DMS 273 (cell line): ENCODE results near the gene PPP3CA.
"Not testable (repeated sequence)": the region's sequence is repeated elsewhere in the genome, so short reads cannot be mapped to it uniquely, and the experiment has no call there.

ENCODE experiments used
- DNase-seq: peaks from one replicate; lab custom pipeline; 2025; ENCODE audit not compliant: unreplicated experiment; lab: John Stamatoyannopoulos, UW

Gene PPP3CA

DNA sequence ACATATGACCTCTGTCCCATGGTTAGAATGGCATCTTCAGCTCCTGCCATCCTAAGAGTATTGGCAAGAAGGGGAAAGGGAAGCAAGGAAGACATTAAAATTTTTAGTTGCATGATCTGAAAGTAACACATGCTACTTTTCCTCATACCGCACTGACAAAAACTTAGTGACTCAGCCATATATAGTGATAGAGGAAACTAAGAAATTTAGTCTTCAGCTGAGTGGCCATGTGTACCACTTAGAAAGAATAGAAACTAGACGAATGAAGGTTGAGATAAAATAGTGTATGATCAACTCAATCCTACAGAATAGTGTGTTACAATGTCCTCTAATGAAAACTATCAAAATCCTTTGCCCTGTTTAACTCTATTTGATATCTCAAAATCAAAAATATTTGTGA, 164.1 kb downstream of the PPP3CA start:
- no peak for DNase-seq

DNA sequence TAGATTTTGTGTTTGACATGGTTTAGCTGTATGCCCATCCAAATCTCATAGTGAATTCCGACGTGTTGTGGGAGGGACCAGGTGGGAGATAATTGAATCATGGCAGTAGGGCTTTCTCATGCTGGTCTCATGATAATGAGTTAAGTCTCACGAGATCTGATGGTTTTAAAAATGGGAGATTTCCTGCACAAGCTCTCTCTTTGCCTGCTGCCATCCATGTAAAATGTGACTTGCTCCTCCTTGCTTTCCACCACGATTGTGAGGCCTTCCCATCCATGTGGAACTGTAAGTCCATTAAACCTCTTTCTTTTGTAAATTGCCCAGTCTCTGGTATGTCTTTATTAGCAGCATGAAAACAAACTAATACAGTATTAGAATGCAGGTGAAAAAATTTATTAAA, 164.6 kb downstream of the PPP3CA start:
- DNase-seq: not testable (repeated sequence)

DNA sequence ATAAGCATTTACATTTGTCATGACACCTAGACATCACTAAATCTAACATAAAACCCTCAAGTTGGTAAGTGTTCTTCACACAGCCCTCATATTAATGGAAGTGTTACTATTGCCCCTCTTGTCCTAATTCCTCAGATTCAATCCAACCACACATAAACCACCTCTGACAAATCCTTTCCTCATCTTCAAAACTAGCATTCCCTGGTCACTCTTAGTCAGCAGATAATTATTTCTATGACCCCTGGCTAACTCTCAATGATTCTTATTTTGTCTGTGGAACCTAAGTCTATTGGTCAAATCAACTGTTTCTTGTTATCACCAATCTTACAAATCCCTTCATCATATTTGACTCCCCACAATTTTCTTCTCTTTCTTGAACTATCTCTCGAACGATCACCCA, 168.6 kb downstream of the PPP3CA start:
- no peak for DNase-seq

DNA sequence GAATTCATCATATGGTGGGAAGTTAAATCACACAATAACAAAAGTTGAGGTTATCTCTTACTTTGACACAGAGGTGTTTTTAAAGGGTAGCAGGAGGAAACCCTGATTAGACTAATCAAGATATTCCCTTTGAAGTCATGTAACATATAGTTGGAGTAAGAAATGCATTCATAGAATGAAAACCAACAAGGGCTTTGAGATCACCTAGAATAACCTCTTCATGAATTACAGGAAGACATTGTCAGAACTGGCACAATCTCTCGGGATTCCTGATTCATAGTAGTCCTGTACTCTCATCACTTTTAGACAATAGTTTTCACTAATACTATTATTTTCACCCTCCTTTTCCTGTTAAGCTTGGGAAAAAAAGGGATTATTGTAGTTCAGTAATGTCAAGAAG, 170.2 kb downstream of the PPP3CA start:
- DNase-seq: no peak

DNA sequence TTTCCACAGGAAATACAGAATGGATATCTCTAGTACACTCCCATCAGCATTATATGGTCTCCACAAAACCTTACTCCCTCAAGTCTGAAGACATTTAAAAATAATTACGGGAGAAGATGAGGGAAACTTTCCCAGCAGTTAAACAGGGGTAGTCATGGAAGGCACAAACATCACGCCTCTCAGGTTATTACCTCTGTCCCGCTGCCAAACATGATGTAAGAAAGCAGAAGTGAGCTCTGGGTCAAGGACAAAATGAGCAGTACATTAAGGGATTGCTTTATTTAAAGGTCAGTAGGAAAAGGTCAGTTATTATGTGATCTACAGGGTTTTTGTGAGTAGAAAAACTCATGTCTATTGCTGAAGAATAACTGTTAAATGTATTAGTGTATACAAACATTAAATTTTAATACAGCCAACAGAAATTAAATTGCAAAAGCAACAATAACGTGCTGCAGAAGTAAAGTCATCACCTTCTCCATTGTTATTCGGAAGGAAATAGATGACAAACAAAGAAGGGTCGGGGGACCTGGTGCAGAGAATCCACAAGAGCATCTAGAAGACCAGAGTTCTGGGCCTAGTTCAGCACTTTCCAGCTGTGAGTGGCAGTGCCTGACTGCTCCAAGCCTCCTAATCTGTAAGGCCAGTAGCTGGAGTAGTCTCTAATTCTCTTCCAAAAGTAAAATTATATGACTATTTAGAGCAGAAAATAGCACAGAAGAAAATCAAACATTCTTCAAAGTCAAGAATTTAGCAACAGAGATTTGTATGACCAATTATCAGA, 171.2 kb downstream of the PPP3CA start:
- DNase-seq: peak; percentile 6

DNA sequence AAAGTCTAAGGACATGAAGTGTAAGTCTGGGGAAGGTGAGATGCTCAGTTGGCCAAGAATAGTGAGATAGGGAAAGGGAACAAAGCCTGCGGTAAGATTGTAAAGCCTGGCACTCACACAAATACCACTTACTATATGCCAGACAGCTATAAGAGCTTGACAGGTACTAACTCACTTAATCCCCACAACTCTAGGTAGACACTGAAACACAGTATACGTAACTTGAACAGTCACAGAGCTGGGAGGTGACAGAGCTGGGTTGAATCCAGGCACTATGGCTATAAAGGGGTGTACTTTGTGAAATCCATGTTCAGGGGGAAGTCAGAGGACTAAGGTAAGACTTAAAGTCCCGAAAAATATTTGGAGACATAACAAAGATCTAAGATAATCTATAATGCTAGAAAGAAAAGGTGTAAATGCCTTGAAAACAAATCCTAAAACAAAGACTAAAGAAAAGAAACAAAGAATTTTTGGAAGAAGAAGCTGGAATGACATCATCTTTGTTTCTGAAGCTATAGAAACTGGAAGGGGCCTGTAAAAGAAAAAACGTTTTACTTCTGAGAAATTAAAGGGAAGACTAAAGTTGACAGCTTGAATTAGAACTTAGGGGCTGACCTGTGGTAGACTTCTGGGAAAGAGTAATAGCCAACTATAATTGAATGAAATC, 172.5 kb downstream of the PPP3CA start:
- DNase-seq: no peak

DNA sequence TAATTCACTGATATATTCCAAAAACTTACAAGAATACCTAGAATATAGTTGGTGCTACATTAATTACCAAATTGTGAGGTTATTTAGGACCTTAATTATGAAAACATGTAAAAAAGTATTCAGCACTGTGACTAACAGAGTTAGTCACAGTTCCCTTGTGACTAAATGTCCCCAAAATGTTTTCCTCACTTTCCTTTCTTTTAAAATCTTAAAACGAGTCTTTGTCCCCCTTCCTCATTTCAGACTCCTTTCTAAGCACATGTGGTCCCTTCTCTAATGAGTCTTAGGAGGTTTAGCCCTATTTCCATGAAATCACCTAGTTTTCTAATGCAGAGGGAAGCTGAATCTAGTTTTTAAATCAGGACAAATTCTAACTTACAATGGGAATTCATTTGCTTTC, 175.0 kb downstream of the PPP3CA start:
- DNase-seq: no peak

DNA sequence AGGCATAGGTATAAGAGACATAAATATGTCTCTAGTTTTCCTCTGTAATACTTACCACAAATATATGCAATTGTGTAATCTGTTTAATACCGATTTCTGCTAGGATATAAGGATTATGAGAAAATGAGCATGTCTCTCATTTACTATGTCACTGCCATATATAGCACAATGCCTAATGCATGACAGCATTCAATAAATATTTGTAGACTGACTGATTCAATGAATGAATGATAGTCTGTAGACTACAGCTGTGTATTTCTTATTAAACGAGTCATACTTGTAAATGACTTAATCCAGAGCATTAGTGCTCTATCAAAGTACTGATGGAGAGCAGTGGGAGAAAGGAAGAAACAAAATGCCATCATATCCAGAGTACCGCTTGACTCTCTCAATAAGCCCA, 175.6 kb downstream of the PPP3CA start:
- DNase-seq: no peak

DNA sequence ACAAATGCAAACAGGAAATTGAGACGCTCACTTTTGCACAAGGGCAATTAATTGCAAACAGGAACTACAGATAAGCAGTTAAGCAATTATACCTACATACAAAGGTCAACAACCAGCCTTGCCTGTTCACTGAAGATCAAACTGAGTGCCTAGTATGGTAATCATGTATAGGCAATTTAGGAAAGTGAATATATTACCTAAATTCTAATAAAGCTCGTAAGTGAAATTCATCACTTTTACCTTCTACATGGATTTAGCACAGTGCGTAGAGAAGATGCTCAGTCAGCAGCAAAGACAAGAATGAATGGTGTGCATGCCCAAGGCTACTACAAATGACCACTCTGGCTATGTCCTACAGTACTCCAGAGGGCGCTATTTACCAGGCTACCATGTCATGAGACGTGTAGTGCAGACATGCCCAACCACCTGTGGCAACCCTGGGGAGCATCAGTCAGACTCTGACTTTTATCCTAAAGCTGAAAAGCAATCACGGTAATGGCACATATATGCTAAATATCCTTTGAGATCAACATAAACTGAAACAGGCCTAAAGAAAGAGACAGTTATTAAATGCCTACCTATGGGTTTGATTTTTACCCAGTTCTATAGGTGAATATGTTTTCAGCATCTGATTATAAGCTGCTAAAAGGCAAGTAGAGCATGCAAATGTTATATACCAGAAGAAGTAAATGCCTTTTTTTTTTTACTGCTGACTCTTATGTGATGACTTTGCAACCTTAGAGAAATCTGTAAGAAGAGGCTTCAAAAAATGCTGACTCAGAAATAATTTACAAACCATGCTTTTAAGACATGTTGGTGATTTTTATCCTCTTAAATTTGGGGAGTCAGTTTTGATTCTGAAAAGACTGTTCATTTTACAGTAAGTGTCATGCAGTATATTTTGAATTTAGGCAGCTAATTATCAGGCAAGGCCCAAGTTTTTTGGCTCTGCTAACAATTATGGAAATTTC, 178.0 kb downstream of the PPP3CA start:
- peak; percentile 84 for DNase-seq

DNA sequence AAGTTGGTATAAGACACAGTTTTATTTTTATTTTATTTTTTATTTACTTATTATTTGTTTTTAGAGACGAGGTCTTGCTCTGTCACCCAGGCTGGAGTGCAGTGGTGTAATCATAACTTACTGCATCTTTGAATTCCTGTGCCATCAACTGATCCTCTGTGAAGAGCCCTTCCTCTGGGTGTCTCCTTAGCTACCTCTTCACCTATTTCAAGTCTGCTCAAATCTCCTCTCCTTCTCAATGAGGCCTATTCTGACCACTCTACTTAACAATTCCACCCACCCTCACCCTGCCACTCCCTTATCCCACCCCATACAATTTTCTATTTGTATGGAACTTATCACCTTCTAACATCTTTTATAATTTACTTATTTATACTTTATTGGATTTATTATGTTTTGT, 183.4 kb downstream of the PPP3CA start:
- DNase-seq: no peak

DNA sequence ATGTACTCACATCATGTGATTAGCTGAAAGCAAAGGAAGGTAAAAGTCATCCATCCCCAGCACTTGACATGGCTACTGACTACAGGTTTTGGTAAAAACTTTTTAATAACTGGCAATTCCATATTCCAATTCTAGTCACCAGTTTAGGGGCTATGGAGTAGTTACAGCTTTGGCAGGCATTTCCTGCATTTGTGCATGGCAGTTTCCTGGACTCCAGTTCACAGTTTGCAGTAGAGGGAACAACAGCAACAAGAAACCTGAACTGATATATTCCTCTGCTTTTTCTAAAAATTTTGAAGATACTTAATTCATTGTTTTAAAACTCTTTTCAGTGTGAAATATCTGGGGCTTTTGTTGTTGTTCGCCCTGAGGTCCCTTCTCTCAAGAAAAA, 184.3 kb downstream of the PPP3CA start:
- no peak for DNase-seq

DNA sequence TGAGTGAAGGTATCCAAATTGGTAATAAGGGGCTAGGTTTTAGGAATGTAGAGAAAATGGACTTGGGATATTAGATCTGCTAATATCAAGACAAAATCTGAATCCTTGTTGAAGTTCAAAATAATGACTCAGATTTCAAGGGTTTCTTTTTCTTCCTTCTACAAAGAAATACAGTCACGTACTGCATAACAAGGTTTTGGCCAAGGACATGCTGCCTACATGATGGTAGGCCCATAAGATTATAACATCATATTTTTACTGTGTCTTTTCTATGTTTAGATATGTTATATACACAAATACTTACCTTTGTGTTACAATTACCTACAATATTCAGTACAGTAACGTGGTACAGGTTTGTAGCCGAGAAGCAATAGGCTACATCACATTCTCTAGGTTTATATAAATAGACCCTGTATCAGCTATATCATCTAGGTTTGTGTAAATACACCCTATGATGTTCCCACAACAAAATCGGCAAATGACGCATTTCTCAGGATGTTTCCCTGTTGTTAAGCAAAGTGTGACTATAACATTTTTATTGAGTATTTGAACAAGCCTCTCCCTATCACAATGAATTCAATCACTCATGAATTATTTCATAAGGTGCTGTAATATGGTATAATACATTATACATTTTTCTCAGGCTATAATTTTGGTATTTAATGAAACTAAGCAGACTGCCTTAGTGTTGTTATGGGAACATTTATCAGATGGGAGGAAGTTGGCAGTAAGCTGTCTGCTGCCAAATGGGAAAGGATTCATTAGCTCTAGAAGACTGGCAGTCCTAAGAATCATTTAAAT, 186.3 kb downstream of the PPP3CA start:
- DNase-seq: no peak

DNA sequence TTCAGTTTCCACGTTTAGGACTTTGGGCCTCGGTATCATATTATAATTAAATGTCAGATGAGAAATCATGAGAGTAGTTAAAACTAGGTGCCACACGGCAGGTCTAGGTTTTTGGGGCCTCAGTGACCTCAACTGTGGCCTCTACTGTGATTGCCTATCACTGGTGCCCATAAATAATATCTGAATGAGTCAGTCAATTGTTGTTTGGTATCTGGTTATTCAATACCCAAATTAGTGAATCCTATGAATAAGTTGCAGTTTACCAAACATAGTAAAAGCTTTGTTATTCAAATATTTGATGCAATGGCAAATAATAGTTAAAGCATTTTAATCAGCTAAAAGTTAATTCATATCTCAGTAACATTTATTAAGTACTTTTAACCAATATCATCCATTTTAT, 188.8 kb downstream of the PPP3CA start:
- no peak for DNase-seq

DNA sequence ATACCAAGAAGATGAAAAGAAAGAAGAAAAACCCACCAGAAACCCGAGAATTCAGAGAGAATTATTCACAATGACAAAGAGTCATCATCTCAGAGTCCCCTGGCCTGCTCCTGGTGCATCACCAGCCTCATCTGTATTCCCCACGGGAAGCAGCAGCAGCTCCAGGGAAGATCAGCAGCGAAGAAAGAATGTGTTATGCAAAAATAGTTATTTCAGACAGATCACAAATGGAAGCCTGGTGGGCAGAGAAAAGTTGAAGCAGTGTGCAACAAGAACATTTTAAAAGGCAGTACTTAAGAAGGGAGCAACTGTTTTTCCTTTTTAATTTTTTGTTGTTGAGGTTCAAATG, 189.2 kb downstream of the PPP3CA start:
- DNase-seq: no peak

DNA sequence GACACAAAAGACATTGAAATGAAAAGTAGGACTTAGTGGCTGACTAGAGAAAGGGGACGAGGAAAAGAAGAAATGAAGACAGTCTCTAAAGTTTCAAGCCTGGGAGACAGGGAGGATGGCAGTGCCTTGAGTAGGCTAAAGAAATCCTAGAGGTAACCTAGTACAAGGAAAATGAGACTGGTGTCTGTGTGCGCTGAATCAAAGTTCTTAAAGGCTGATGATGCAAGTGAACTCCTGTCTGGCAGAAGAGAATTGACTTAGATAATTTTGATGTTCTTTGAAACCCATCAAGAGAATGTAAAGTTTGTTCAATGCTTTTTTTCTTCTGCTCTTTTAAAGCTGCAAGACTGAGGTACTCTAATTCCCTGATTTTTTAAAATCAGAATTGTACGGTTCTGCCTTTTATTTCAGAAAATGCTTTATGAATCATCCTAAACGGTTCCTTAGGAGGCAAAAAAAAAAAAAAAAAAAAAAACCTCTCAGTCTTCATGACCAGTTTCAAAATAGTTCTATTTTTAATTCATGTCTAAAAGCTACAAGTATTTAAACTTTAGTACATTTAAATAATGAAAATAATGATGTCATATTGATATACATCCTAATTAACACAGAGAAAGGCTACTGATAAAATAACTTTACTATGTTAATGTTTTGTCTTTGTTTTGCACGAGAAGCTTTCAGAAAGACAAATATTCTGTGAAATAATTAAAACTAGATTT, 189.8 kb downstream of the PPP3CA start:
- DNase-seq: no peak

DNA sequence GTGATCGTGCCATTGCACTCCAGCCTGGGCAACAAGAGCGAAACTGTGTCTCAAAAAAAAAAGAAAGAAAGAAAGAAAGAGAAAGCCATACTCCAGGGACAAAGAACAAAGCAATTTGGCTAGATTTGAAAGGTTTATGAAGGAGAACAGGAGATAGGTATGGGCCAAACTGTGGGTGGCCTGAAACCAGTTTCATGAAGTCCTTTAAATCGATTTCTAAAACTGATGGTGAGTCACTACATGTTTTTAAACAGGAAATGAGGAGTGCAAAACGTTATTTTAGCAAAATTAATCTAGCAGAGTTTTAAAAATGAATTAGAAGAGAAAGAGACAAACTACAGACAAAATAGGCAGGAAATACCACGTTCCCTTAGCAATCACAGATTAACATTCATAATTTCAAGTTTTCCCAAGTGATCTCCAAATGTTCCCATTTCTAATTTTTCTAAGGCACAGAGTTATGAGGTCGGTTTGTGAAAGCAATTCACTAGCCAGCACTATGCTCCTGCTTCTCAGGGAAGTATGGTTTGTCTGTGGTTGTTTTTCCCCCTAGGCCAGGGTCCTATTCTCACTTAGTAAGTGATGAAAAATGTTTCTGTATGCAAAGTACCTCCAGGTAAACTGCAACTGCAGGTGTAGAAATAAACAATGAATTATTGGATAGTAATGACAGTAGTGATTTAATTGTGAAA, 190.6 kb downstream of the PPP3CA start:
- no peak for DNase-seq

DNA sequence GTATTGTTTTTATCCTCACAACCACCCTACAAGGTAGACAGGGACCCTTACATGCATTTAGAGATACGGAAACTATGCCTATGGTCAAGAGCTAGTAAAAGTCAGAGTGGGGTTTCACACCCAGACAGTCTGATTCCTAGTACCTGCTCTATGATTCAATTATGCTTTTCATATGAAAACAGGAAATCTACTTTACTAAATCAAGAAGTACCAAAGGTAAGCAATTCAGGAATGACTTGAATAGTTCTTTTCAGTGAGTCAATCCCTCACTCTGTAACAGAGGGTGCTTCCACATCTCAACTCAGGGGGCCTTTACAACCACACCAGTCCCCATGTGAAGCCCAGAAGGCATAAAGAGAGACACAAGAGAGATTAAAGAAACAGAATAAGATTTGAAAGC, 191.4 kb downstream of the PPP3CA start:
- no peak for DNase-seq

DNA sequence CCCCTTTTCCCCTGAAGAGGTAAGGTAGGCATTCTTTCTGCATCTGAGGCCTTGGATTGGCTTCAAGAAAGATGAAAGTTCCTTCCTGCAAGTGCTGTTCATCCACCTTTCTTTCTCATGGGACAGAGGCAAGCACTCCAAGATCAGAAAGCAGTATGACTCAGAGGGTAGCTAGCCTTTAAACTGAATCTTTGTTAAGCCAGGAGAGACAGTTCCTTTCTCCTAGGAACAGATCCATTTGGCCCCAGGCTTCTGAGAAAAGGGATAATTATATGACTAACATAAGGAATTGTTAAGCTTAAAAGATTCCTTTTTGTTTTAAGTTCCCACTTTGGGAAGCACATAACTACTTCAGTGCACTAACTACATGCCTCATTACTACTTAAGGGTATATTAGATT, 192.0 kb downstream of the PPP3CA start:
- no peak for DNase-seq

DNA sequence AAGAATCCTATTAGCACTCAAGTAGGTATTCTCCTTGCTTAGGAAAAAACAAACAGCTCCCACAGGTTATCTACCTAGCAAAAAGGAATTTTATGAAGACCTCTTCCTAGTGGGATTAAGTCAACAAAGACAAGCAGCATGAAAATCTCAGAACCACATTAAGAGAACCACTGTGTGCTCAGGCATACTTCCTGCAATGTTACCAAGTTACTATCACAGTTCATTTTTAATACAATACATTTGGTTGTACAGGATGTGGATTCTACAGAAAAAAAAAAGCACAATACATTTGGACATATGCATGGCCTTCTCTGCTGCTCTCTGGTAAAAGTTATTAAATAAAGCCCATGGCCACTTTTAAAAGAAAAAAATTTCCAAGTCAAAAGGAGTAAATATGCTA, 193.7 kb downstream of the PPP3CA start:
- DNase-seq: no peak

DNA sequence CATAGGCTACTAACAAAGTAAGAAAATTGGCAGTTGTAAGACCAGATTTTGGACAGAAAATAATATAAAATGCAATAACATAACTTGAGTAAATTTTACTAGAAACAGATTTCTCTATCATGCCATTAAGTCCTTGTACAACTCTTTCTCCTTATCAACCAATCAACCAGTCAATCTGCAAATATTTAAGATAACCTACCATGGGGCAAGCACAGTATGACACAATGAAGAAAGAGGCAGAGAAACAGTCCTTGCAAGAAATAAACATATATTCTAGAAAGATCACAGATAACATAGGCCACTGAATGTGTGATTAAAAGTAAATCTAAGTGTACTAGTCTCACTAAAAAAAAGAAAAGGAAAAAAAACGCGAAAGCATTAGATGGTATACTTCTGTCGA, 194.8 kb downstream of the PPP3CA start:
- no peak for DNase-seq
